GM11168 (cell line): ENCODE data around the gene GNA15.
"Not testable (repeated sequence)": the region's sequence is repeated elsewhere in the genome, so short reads cannot be mapped to it uniquely, and the experiment has no call there.

Source experiments
- in situ Hi-C: fragments of 300-500 bp; cut with MboI; formaldehyde crosslinking; loops from one replicate; pipeline ENCODE4 v1.12.0; 2022; ENCODE audit warnings: low sequenced_read_pairs; ENCODE audit not compliant: unreplicated experiment

Gene GNA15

GRCh38 chr19:3202895-3203294 is 67.1 kb downstream of the GNA15 start:
- in situ Hi-C loops = not testable (repeated sequence)

- in situ Hi-C loops = no loop called here
Measured at GRCh38 chr19:3203805-3204645, 68.2 kb downstream of the GNA15 start.

- in situ Hi-C loops = no loop called here
Measured at GRCh38 chr19:3204646-3205275, 68.9 kb downstream of the GNA15 start.

- in situ Hi-C loops = no loop called here
Measured at GRCh38 chr19:3206216-3206953, 70.6 kb downstream of the GNA15 start.

- in situ Hi-C loops = no loop called here
Measured at GRCh38 chr19:3207461-3208242, 71.8 kb downstream of the GNA15 start.

- in situ Hi-C loops = no loop called here
Measured at GRCh38 chr19:3208317-3209207, 72.7 kb downstream of the GNA15 start.

- in situ Hi-C loops = no loop called here
Measured at GRCh38 chr19:3210347-3211017, 74.6 kb downstream of the GNA15 start.

- in situ Hi-C loops = no loop called here
Measured at GRCh38 chr19:3211191-3211590, 75.4 kb downstream of the GNA15 start.

GRCh38 chr19:3213159-3213558 is 77.3 kb downstream of the GNA15 start:
- in situ Hi-C loops = no loop called here
